HFFc6 (cell line): ENCODE data around the gene SCN10A. TPM values are rescaled to one million over a fixed set of nuclear protein-coding genes. Genes with fewer than 3 reads are reported as not detected.
A peak's percentile ranks its signal among the peaks of the same experiment; 100 is the strongest.

Experiments used
- DNase-seq: peaks from one replicate; pipeline ENCODE4 v3.0.0-alpha.2; 2018
- H3K27ac Mint-ChIP-seq: 2 replicates; pipeline ENCODE4 v1.8.0; 2020; ENCODE audit warnings: mild to moderate bottlenecking, mixed read lengths
- H3K27me3 Mint-ChIP-seq: 2 replicates; pipeline ENCODE4 v1.8.0; 2021; ENCODE audit warnings: mild to moderate bottlenecking, moderate library complexity, mixed read lengths; ENCODE audit not compliant: insufficient read depth
- H3K36me3 Mint-ChIP-seq: 2 replicates; pipeline ENCODE4 v1.8.0; 2021; ENCODE audit warnings: low read depth, mixed read lengths
- H3K4me1 Mint-ChIP-seq: 2 replicates; pipeline ENCODE4 v1.8.0; 2020; ENCODE audit warnings: low read depth, mixed read lengths
- H3K4me3 Mint-ChIP-seq: 2 replicates; pipeline ENCODE4 v1.8.0; 2020; ENCODE audit warnings: mild to moderate bottlenecking, moderate library complexity, mixed read lengths
- H3K9me3 Mint-ChIP-seq: 2 replicates; pipeline ENCODE4 v1.8.0; 2020; ENCODE audit warnings: mild to moderate bottlenecking, mixed read lengths
- total RNA-seq, 6 experiments: library from RNA; stranded (reverse); fragmentation: NEBNext Ultra II Directional; extraction: Animal tissue kit (Norgen Biotek cat#: 25700); gene quantifications; 2 replicates in 1 of 6; 3 replicates in 5 of 6; pipeline ENCODE4 v1.2.3, GENCODE V29; 2021
- TF ChIP-seq, protein P1 (sequence below): fragments of 200-600 bp; sonication (generic); IDR thresholded peaks from 2 replicates; pipeline ENCODE4 v1.5.0; 2021; ENCODE audit warnings: antibody characterized with exemption, mild to moderate bottlenecking

The SCN10A gene
- total RNA-seq, 6 experiments from 2014 or later: not detected

DNA sequence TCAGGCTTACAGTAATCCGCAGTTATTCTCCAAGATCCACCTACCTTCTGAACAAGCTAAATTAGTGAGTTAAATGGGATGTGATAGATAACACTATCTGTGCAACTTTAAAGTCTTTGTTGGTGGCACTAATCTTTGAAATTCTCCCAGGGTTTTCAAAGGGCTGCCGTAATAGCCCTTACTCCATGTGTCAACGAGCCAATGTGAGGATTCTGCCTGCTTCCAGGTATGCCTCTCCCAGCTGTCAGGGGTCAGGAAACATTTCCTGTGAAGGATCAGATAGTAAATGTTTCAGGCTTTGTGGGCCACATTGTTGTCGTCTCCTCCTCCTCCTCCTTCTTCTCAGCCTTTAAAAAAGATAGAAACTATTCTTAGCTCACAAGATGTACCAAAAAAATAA, 146.3 kb downstream of the SCN10A start:
- Mint-ChIP-seq H3K27me3 (peaks cover 8% of the 10 kb centered on the region), H3K4me3 (no peak overlapping the region), H3K9me3 (no peaks in the 10 kb centered on the region), H3K4me1 (no peaks in the 10 kb centered on the region), H3K36me3 (no peaks in the 10 kb centered on the region), H3K27ac (no peak overlapping the region)
- no peak for DNase-seq
- TF ChIP-seq, protein P1, sequence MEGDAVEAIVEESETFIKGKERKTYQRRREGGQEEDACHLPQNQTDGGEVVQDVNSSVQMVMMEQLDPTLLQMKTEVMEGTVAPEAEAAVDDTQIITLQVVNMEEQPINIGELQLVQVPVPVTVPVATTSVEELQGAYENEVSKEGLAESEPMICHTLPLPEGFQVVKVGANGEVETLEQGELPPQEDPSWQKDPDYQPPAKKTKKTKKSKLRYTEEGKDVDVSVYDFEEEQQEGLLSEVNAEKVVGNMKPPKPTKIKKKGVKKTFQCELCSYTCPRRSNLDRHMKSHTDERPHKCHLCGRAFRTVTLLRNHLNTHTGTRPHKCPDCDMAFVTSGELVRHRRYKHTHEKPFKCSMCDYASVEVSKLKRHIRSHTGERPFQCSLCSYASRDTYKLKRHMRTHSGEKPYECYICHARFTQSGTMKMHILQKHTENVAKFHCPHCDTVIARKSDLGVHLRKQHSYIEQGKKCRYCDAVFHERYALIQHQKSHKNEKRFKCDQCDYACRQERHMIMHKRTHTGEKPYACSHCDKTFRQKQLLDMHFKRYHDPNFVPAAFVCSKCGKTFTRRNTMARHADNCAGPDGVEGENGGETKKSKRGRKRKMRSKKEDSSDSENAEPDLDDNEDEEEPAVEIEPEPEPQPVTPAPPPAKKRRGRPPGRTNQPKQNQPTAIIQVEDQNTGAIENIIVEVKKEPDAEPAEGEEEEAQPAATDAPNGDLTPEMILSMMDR: no peak

DNA sequence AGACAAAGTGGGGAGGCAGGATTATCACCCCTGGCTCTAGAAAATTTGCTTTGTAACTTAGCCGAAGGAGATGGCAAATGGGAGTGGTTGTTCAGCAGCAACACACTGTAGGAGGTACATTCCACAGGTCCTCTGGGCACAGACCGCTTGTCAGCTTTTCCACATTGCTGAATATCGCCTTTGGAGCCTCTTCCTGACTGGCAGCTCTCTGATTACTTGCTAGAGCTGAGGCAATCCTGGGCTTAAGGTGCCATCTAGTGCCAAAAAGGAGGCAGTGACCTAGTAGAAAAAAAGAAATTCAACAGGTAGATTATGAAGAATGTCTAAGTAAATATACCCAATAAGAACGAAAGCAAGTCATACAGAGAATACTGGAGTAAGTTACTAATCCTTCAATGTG, 153.5 kb downstream of the SCN10A start:
- Mint-ChIP-seq H3K4me1 (no peaks in the 10 kb centered on the region), H3K4me3 (no peak overlapping the region), H3K36me3 (no peaks in the 10 kb centered on the region), H3K27ac (no peak overlapping the region), H3K9me3 (no peaks in the 10 kb centered on the region), H3K27me3 (peaks cover 13% of the 10 kb centered on the region)
- peak; percentile 28 for DNase-seq
- TF ChIP-seq, protein P1: peak; percentile 74

DNA sequence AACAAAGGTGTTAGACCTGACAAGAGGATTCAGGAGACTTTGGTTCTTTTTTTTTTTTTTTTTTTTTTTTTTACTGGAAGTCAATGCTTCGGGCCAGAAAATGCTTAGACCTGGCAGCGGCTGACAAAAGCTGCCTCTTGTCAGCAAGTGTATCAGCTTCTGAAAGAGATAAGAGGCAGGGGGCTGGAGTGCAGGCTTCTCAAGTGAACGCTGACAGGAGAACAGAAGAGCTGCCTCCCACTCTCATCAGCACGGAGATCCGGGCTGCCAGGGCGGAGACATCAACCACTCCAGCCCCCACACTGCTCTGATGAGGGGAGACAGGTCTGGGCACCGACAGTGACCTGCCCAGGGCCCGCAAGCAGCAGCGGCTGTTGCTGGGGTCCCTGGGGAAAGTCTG, 157.2 kb downstream of the SCN10A start:
- H3K9me3 Mint-ChIP-seq: no peaks in the 10 kb centered on the region
- H3K27ac Mint-ChIP-seq: no peak overlapping the region
- H3K4me1 Mint-ChIP-seq: no peaks in the 10 kb centered on the region
- TF ChIP-seq, protein P1: no peak
- peaks cover 27% of the 10 kb centered on the region for H3K27me3 Mint-ChIP-seq
- no peak for DNase-seq
- H3K4me3 Mint-ChIP-seq: no peak overlapping the region
- no peaks in the 10 kb centered on the region for H3K36me3 Mint-ChIP-seq

DNA sequence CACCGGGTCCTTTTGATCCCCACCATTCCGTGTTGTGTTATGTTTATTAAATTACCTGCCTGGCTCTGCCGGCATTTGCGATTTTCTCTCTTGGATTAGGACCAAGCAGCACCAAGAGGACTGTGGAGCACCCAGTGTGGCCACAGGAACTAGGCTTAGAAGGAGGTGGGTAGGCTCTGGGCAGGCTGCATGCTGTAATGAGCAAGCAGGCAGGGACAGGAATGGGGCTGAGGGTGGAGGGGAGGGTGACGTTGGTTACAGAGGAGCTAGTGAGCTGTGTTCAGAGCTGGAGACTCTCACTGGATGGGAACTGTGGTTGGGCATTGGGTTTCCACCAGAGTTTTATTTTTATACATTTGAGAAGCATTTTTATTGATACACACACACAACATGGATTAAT, 158.6 kb downstream of the SCN10A start:
- TF ChIP-seq, protein P1: no peak
- H3K27ac Mint-ChIP-seq: no peak overlapping the region
- DNase-seq: no peak
- no peaks in the 10 kb centered on the region for H3K36me3 Mint-ChIP-seq
- no peaks in the 10 kb centered on the region for H3K4me1 Mint-ChIP-seq
- H3K4me3 Mint-ChIP-seq: no peak overlapping the region
- no peaks in the 10 kb centered on the region for H3K9me3 Mint-ChIP-seq
- peaks cover 41% of the 10 kb centered on the region for H3K27me3 Mint-ChIP-seq

DNA sequence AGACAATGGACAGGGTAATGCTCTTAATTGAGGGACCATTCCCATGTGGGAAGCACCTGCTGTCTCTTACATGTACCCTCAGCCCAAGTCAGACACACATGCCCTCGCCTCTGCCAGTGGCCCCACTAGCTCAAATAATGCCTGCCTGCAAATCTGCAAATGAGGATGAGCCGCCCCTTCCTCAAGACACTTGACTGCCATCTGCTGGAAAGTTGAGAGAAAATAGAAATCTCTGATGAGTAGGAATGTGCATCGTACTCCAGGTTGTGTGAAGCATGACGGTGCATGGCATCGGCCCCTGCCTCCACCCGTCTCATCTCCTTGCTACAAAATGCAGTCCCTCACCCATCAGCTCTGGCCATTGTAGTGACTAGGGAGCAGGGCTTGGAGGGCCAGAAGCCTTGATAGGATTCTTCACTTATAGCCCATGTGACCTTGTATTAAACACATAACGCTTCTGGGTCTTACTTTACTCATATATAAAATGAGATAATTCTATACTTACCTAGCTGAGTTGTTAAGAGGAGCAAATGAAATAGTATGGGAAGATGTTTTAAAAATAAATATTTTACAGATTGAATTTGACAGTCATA, 160.2 kb downstream of the SCN10A start:
- peaks cover 42% of the 10 kb centered on the region for H3K27me3 Mint-ChIP-seq
- DNase-seq: peak; percentile 35
- no peaks in the 10 kb centered on the region for H3K36me3 Mint-ChIP-seq
- no peak overlapping the region for H3K27ac Mint-ChIP-seq
- TF ChIP-seq, protein P1: peak; percentile 73
- no peaks in the 10 kb centered on the region for H3K4me1 Mint-ChIP-seq
- no peak overlapping the region for H3K4me3 Mint-ChIP-seq
- no peaks in the 10 kb centered on the region for H3K9me3 Mint-ChIP-seq
